Neutrophil (primary cell): Measurements from ENCODE around the gene ATP6V0E1.
A peak's percentile ranks its signal among the peaks of the same experiment; 100 is the strongest.

Experiments
- H3K27ac ChIP-seq: fragments of 200-600 bp; sonication (generic); 2 replicates; pipeline ENCODE4 v1.5.1; 2016; ENCODE audit warnings: mild to moderate bottlenecking, moderate library complexity
- H3K27me3 ChIP-seq: fragments of 200-600 bp; sonication (generic); 2 replicates; pipeline ENCODE4 v1.6.0; 2016; ENCODE audit warnings: mild to moderate bottlenecking
- H3K36me3 ChIP-seq: fragments of 200-600 bp; sonication (generic); 2 replicates; pipeline ENCODE4 v1.5.1; 2017
- H3K4me1 ChIP-seq, 2 experiments: fragments of 200-600 bp in 1 of 2; sonication (generic) in 1 of 2; 1 replicate in 1 of 2; 2 replicates in 1 of 2; pipeline versions ENCODE4 v1.5.1 to v1.6.1; 2013 to 2016; ENCODE audit warnings: low read depth in 1 of 2, low read length in 1 of 2, mild to moderate bottlenecking in 1 of 2, moderate library complexity in 1 of 2; ENCODE audit not compliant: control insufficient read depth in 1 of 2, insufficient read depth in 1 of 2
- H3K4me3 ChIP-seq, 2 experiments: fragments of 200-600 bp in 1 of 2; sonication (generic) in 1 of 2; 1 replicate in 1 of 2; 2 replicates in 1 of 2; pipeline ENCODE4 v1.5.1; 2013 to 2016; ENCODE audit warnings: low read depth in 1 of 2, low read length in 1 of 2, mild to moderate bottlenecking in 1 of 2, moderate library complexity in 1 of 2
- H3K9me3 ChIP-seq: fragments of 200-600 bp; sonication (generic); 2 replicates; pipeline ENCODE4 v1.5.1; 2016
- TF ChIP-seq, protein P1 (sequence below): fragments of 200-600 bp; sonication (generic); IDR thresholded peaks from 2 replicates; pipeline ENCODE4 v1.5.1; 2016; ENCODE audit warnings: antibody characterized with exemption

The ATP6V0E1 gene

GRCh38 chr5:173035904-173036707 is 52.5 kb downstream of the ATP6V0E1 start:
- Histone ChIP-seq H3K9me3 (no peaks in the 10 kb centered on the region), H3K4me1 (peaks cover 15 to 17% of the 10 kb centered on the region in 2 experiments), H3K27me3 (no peaks in the 10 kb centered on the region), H3K4me3 (no peak overlapping the region), H3K36me3 (peaks cover 33% of the 10 kb centered on the region), H3K27ac (peak overlapping the region; percentile 86)
- TF ChIP-seq, protein P1, sequence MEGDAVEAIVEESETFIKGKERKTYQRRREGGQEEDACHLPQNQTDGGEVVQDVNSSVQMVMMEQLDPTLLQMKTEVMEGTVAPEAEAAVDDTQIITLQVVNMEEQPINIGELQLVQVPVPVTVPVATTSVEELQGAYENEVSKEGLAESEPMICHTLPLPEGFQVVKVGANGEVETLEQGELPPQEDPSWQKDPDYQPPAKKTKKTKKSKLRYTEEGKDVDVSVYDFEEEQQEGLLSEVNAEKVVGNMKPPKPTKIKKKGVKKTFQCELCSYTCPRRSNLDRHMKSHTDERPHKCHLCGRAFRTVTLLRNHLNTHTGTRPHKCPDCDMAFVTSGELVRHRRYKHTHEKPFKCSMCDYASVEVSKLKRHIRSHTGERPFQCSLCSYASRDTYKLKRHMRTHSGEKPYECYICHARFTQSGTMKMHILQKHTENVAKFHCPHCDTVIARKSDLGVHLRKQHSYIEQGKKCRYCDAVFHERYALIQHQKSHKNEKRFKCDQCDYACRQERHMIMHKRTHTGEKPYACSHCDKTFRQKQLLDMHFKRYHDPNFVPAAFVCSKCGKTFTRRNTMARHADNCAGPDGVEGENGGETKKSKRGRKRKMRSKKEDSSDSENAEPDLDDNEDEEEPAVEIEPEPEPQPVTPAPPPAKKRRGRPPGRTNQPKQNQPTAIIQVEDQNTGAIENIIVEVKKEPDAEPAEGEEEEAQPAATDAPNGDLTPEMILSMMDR: no peak

GRCh38 chr5:173039188-173039587 is 55.6 kb downstream of the ATP6V0E1 start:
- Histone ChIP-seq H3K4me3 (no peak overlapping the region), H3K27me3 (no peaks in the 10 kb centered on the region), H3K36me3 (peaks cover 24% of the 10 kb centered on the region), H3K4me1 (peaks cover 15 to 17% of the 10 kb centered on the region in 2 experiments), H3K27ac (no peak overlapping the region), H3K9me3 (no peaks in the 10 kb centered on the region)
- TF ChIP-seq, protein P1: no peak

DNA sequence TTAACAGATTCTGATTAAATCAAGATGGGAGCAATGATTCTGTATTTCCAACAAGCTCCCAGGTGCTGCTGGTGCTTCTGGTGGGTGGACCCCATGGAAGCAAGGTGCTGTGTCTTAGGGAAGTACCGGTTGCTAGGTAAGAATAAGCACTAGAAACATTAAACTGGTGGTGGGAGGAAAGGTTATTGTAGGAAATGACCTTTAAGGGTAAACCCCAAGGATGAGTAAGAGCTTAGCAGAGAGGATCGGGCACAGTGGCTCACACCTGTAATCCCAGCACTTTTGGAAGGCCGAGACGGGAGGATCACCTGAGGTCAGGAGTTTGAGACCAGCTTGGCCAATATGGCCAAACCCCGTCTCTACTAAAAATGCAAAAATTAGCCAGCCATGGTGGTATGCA is 56.4 kb downstream of the ATP6V0E1 start:
- H3K27ac ChIP-seq: no peak overlapping the region
- TF ChIP-seq, protein P1: no peak
- H3K9me3 ChIP-seq: no peaks in the 10 kb centered on the region

GRCh38 chr5:173041881-173042762 is 58.6 kb downstream of the ATP6V0E1 start:
- no peak overlapping the region for H3K27ac ChIP-seq
- no peak overlapping the region for H3K4me3 ChIP-seq
- H3K36me3 ChIP-seq: no peaks in the 10 kb centered on the region
- no peaks in the 10 kb centered on the region for H3K9me3 ChIP-seq
- no peaks in the 10 kb centered on the region for H3K27me3 ChIP-seq
- TF ChIP-seq, protein P1: no peak
- no peaks in the 10 kb centered on the region for H3K4me1 ChIP-seq

More for the DNA sequence above, 56.4 kb downstream of the ATP6V0E1 start:
- peaks cover 17% of the 10 kb centered on the region for H3K36me3 ChIP-seq
- H3K4me1 ChIP-seq: peaks cover 14 to 15% of the 10 kb centered on the region in 2 experiments
- H3K27me3 ChIP-seq: no peaks in the 10 kb centered on the region
- no peak overlapping the region for H3K4me3 ChIP-seq

GRCh38 chr5:173042763-173043107 is 59.2 kb downstream of the ATP6V0E1 start:
- Histone ChIP-seq H3K27ac (no peak overlapping the region), H3K4me1 (no peaks in the 10 kb centered on the region), H3K4me3 (no peak overlapping the region), H3K36me3 (no peaks in the 10 kb centered on the region), H3K27me3 (no peaks in the 10 kb centered on the region), H3K9me3 (no peaks in the 10 kb centered on the region)
- TF ChIP-seq, protein P1: no peak
